Stimulated activated naive CD4-positive, alpha-beta T cell treated with Interleukin-2 at 50 U/mL for 16 hours (primary cell): Measurements from ENCODE around the gene ROBO1.

Source experiments
- DNase-seq: peaks from one replicate; lab custom pipeline; 2025; lab: John Stamatoyannopoulos, UW

ROBO1 gene

GRCh38 chr3:78875436-78875835 lies 892.4 kb downstream of the ROBO1 start:
- DNase-seq, result no peak

- no peak for DNase-seq
Measured at GRCh38 chr3:78873641-78874040, 894.2 kb downstream of the ROBO1 start.

DNA sequence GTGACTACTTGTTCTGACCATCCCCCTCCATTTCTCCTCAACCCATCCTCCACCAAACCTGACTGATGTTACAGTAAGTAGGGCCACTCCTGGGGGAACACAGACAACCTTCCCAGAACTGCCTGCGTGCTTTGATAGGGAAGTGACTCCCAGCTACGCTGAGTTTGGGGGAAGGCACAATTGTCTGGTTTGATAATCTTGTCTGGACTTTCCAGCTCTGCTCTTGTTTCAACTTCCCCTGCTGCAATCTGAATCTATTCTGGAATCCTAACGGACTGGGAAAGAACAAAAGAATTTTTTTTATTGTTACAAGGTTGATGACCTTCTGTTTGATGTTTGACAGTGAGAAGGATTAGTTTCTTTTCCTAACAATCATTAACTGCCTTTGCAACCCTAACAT lies 895.6 kb downstream of the ROBO1 start:
- DNase-seq, result no peak

DNA sequence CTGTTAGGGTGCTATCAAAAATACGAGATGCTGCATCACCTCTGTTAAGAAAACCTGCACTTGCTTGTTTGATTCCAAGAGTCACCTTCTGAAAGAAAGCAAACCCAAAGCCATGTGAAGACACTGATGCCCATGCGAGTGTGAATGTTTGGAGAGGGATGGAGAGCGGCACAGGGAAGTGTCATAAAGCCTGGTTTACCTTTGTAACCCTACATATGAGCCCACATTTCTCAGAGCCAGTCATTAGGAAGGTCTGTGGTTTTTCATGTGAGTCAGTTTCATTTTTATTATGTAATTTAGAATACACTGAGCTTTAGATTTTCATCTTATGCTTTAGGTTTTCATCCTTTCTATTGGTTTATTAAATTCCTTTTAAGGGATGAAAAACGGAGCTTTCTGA lies 896.8 kb downstream of the ROBO1 start:
- DNase-seq, result no peak

- DNase-seq, result no peak
Measured at GRCh38 chr3:78870484-78870883, 897.3 kb downstream of the ROBO1 start.

DNA sequence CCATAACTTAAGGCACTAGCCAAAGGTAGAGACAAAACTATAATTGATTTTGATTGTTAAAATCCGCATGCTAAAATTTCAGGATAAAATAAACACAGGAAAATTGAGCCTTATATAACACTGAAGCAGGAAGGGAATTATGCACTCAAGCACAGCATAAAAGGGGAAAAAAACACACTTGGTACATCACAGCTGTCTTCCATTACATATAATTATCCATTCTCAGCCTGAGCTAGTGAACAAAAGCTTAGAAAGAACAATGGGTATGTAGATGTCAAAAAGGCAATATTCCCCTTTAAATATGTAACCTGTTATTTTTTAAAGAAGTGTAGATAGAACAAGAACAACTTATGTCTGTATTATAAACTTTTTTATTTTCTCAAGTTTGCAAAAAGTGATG lies 899.2 kb downstream of the ROBO1 start:
- DNase-seq, result no peak

DNA sequence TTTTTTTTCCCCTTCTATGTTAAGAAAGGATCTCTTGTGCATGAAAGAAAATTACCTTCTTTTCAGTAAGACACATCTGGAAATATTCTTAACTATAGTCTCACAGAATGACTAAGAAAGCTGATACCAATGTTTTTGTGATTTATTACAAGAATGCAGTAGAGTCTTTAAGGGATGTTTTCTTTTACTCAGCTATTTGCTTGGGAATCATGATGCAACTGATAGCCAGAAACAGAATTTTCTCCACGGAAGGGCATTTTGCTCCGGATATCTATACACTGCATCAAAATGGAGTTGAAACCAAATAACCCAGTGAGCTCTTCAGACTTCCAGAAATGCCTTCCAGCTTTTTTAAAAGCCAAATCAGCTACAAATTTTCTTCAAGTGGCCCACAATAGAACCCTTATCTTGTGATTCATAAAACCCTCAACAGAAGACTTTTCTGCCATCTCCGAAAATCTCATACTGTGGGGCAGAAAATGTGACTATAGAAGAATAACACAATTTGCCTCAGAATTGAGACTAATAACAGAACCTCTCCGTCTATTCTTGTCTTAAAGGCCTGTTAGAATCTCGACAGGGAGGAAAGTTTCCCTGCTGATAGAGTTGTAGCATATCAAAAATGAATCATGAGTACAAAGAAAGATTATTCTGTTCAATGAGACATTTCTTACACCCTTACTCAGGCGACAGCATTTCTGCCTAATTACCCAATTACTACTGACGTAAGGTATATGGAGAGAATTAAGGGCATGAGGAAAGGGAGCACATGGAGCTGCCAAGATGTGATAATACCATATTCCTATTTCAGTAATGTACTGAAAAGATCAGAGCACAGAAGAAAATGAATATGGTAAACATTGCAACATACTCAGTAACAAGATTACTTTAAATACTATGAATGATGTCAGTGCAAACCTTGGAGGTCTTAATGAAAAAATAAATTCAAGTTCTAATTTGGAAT lies 900.1 kb downstream of the ROBO1 start:
- DNase-seq, result no peak

- DNase-seq, result no peak
Measured at GRCh38 chr3:78863306-78864203, 904.2 kb downstream of the ROBO1 start.

DNA sequence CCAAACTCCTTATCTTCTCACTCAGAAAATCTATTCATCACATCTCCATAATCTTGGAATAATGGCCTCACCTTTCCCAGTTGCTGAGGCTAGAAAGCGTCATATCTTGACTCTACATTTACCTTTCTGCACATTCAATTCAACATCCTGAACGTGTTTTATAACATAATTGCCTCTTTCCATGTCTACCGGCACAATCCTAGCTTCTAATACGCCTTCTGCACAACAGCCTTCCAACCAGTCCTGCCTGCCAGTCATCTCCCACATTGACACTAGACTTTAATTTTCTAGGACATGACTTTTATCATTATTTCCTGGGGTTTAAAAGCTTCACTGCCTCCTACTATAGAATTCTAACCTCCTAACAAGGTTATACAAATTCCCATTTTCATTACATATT lies 906.6 kb downstream of the ROBO1 start:
- no peak for DNase-seq

DNA sequence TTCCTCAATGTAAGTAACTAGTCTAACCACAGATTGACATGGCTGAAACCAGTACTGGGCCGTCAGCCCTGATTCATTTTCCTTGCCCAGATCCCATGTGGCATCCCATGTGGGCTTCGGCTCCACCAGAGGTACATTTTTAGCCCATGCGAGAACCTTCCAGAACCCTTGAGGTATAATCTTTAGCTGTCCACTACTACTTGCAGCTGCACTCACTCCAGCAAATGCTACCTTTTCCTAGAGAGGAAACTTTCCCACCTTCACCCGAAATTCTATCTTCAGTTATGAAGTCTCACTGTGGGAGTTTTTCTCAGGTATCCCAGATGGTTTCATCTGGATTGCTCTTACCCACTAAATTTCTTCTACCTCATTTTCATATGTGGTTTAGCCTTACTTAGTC lies 907.2 kb downstream of the ROBO1 start:
- no peak for DNase-seq

- no peak for DNase-seq
Measured at GRCh38 chr3:78858910-78859309, 908.9 kb downstream of the ROBO1 start.

GRCh38 chr3:78858174-78858573 lies 909.6 kb downstream of the ROBO1 start:
- DNase-seq, result no peak

GRCh38 chr3:78857494-78858111 lies 910.2 kb downstream of the ROBO1 start:
- DNase-seq, result no peak

DNA sequence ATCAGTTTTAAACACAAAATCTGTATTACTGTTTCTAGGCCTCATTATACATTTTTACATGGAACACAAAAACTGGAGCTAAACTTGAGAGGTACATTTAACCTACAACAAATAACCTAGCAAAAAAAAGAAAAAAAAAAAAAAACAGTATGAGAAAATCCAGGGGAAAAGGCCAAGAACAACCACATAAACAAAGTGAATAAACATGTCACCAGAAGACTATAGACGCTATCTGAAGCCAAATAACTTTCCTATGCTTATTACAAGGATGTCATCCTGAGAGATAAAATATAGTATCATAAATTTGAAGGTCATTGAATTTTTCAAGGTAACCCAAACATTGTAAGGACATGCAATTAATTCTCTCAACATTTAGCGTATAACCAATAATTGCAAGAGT lies 911.6 kb downstream of the ROBO1 start:
- DNase-seq, result no peak

DNA sequence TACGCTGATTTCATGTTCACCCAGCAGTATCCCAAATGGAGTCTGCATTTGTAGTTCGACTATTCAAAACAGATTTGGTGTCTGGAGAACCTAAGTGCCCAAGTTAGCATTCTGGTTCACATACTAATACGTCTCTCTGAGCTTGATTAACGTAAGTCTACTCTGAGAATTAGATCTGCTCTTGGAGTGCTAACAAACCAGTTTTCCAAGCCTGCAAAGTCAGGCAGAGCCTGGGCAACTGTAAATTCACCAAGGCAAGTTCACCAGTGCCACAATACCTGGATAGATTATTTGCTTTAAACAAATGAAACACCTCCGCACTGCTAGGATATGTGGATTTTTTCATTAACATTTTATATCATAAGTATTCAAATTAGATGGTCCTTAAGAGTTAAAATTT lies 912.6 kb downstream of the ROBO1 start:
- no peak for DNase-seq

GRCh38 chr3:78848392-78849288 lies 919.2 kb downstream of the ROBO1 start:
- DNase-seq, result no peak

DNA sequence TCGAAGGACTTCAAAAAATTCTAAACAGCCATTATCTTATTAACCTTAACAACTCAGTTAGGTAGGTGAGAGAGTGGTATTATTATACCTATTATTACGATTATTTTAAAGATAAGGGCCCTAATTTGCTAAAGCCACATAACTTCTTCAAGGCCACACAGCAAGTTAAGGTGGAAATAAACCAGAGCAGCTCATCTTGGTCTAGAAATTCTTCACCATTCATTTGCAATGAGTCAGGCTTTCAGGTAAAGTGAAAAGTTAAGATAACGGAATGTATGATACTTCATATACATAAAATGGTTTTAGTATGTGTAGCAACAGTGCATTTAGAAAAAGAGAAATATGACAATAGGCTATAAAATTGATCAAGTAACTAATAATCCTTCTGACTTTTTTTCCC lies 920.2 kb downstream of the ROBO1 start:
- no peak for DNase-seq

- no peak for DNase-seq
Measured at GRCh38 chr3:78847203-78847602, 920.6 kb downstream of the ROBO1 start.

GRCh38 chr3:78846718-78847117 lies 921.1 kb downstream of the ROBO1 start:
- DNase-seq, result no peak

- no peak for DNase-seq
Measured at GRCh38 chr3:78845605-78846004, 922.2 kb downstream of the ROBO1 start.

- no peak for DNase-seq
Measured at GRCh38 chr3:78844307-78844706, 923.5 kb downstream of the ROBO1 start.
